Kidney (tissue), 14 donors: Measurements from ENCODE around the gene CCDC157. TPM values are rescaled to one million over a fixed set of nuclear protein-coding genes. Genes with fewer than 3 reads are reported as not detected.

Experiments
- DNase-seq, 5 donors: peaks; one replicate each; pipeline ENCODE4 v3.0.0-alpha.2; 2013 to 2020
- FAIRE-seq: peaks from 2 replicates; lab custom pipeline; 2012; peaks lifted over from hg19 to GRCh38; lab: Jason Lieb, UNC
- H3K27ac ChIP-seq, 2 donors: one replicate each; pipeline ENCODE4 v1.7.0; 2013; ENCODE audit warnings: low read depth in 2 of 2, low read length in 2 of 2, inconsistent platforms in 1 of 2
- H3K27me3 ChIP-seq: one replicate; pipeline ENCODE4 v1.7.1; 2013; ENCODE audit warnings: low read length, inconsistent platforms; ENCODE audit not compliant: control insufficient read depth, insufficient read depth
- H3K36me3 ChIP-seq, 3 donors: one replicate each; pipeline versions ENCODE4 v1.7.0 to v1.7.1; 2013; ENCODE audit warnings: low read length in 3 of 3, control low read depth in 1 of 3, inconsistent platforms in 1 of 3; ENCODE audit not compliant: insufficient read depth in 3 of 3, control insufficient read depth in 2 of 3
- H3K4me1 ChIP-seq, 3 donors: one replicate each; pipeline versions ENCODE4 v1.7.0 to v1.7.1; 2013; ENCODE audit warnings: low read length in 3 of 3, inconsistent platforms in 1 of 3, low read depth in 1 of 3; ENCODE audit not compliant: control insufficient read depth in 2 of 3, insufficient read depth in 2 of 3
- H3K4me3 ChIP-seq, 3 donors: one replicate each; pipeline versions ENCODE4 v1.7.0 to v1.8.1; 2013; ENCODE audit warnings: low read length in 3 of 3, control low read depth in 1 of 3, inconsistent platforms in 1 of 3
- H3K9ac ChIP-seq, 3 donors: one replicate each; pipeline versions ENCODE4 v1.7.0 to v1.7.1; 2013; ENCODE audit warnings: low read length in 3 of 3, control low read depth in 1 of 3, inconsistent platforms in 1 of 3
- H3K9me3 ChIP-seq, 3 donors: one replicate each; pipeline versions ENCODE4 v1.7.0 to v1.7.1; 2013; ENCODE audit warnings: low read length in 3 of 3, control low read depth in 1 of 3, inconsistent platforms in 1 of 3; ENCODE audit not compliant: control insufficient read depth in 2 of 3, insufficient read depth in 1 of 3
- intact Hi-C: fragments of 100-400 bp; cut with DNase I; formaldehyde crosslinking; loops from one replicate; pipeline ENCODE4 v1.11.1; 2022
- polyA plus RNA-seq: library from polyadenylated mRNA; stranded (reverse); fragments of 350-450 nt; fragmentation: Illumina TruSeq; extraction: RNeasy Lipid Tissue Mini Kit (QIAGEN cat#74804); gene quantifications from one replicate; pipeline ENCODE4 v1.2.3, GENCODE V29; 2014; ENCODE audit warnings: low read depth, low replicate concordance; ENCODE audit not compliant: insufficient read depth
- total RNA-seq: library from RNA; stranded (reverse); fragmentation: NEBNext Ultra II Directional; extraction: Animal tissue kit (Norgen Biotek cat#: 25700); gene quantifications from one replicate; pipeline ENCODE4 v1.2.1, GENCODE V29; 2021
- TF ChIP-seq, protein P1 (sequence below): IDR thresholded peaks from 3 replicates; pipeline ENCODE4 v1.5.1; 2012; ENCODE audit warnings: mild to moderate bottlenecking, moderate library complexity, borderline replicate concordance; ENCODE audit not compliant: insufficient read depth; ENCODE audit errors: extremely low read depth
- donor health status: control.
- donor health status: control.
- donor health status: control.
- donor health status: control.
- donor health status: control.
- donor health status: DM: yes; HTN: yes; CAD: no.
- donor health status: Normal renal cell carcinoma (clear cell type).

The CCDC157 gene
- total and polyA plus RNA-seq, 2 donors from 2014 or later = 5.1 to 6.0 TPM

DNA sequence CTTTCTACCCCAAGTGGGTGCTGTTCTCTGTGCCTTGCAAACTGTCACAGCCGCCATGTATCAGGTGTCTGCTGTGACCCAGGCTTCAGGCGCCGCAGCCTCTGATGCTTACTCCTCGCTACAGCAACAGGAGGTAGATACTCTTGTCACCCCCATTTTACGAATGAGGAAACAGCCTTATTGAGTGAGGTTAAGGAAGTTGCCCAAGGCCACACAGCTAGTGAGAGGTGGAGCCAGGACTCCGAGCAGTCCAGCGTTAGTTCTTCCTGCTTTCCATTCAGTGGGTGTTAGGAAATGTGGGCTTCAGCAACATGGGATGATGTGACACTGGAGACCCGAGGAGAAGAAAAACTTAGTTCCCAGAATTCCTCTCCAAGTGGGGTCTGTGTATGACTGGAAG is 16.1 kb downstream of the CCDC157 start:
- H3K9me3 ChIP-seq = no peaks in the 10 kb centered on the region
- TF ChIP-seq, protein P1, sequence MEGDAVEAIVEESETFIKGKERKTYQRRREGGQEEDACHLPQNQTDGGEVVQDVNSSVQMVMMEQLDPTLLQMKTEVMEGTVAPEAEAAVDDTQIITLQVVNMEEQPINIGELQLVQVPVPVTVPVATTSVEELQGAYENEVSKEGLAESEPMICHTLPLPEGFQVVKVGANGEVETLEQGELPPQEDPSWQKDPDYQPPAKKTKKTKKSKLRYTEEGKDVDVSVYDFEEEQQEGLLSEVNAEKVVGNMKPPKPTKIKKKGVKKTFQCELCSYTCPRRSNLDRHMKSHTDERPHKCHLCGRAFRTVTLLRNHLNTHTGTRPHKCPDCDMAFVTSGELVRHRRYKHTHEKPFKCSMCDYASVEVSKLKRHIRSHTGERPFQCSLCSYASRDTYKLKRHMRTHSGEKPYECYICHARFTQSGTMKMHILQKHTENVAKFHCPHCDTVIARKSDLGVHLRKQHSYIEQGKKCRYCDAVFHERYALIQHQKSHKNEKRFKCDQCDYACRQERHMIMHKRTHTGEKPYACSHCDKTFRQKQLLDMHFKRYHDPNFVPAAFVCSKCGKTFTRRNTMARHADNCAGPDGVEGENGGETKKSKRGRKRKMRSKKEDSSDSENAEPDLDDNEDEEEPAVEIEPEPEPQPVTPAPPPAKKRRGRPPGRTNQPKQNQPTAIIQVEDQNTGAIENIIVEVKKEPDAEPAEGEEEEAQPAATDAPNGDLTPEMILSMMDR = no peak
- intact Hi-C loops = no loop called here
- no peak overlapping the region for H3K27ac ChIP-seq
- H3K4me1 ChIP-seq = peaks cover 0 to 2% (median 0%) of the 10 kb centered on the region in 3 donors
- H3K4me3 ChIP-seq = no peak overlapping the region
- H3K9ac ChIP-seq = no peak overlapping the region
- no peaks in the 10 kb centered on the region for H3K36me3 ChIP-seq
- FAIRE-seq (no peak), DNase-seq (no peak)
- H3K27me3 ChIP-seq = no peaks in the 10 kb centered on the region

DNA sequence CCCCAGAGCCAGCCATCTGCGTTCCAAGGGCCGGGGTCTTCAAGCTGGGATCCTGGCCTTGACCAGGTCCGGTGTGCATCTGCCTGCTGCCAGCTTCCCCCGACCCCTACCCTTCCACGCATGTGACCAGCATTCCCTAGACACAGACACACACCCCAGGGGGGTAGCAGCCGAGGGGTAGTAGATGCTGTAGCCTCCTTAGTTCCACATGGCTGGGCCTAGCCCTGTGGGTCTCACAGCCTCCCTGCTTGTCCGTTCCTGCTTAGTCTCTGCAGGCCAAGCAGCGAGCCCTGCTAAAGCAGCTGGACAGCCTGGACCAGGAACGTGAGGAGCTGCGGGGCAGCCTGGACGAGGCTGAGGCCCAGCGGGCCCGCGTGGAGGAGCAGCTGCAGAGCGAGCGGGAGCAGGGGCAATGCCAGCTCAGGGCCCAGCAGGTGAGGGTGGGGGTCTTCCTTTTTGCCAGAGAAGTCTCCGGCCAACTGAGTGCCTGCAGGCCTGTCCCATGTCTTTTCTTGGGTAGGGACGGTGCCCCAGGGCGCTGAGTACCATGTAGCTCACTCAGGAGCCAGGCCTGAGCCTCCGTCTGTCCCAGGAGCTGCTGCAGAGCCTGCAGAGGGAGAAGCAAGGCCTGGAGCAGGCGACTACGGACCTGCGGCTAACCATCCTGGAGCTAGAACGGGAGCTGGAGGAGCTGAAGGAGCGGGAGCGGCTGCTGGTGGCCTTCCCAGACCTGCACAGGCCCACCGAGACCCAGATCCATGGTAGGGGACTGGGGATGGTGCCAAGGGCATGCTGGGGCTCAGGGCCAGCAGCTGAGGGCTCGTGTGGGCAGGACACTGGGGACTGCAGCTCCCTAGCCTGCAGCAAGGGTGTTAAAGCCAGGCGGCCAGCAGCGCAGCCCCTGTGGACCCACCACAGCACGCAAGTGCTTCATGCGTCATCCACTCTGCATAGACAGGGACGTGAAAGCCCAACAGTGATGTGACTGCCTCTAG is 16.8 kb downstream of the CCDC157 start:
- no peaks in the 10 kb centered on the region for H3K27me3 ChIP-seq

DNA sequence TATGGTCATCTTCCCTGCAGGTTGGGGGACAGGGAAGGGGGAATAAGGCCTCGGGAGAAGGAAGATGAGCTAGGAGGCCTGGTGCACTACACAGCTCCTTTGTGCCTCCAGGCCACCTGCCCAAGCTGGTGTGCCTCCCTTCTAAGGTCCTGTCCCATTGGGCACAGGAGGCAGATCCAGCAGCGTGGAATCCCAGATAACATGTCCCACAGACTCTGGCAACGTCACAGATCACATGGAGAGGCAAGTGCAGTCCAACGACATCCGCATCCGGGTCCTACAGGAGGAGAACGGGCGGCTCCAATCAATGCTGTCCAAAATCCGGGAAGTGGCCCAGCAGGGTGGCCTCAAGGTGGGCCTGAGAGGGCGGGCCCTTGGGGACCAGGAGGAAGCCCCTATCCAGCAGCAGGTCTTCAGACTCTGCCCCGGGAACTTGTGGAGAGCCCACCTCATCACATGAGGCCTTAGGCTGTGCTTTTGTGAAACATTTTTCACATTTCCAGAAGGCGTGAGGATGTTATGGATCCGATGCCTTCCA is 18.6 kb downstream of the CCDC157 start:
- FAIRE-seq (no peak), DNase-seq (peak in 1 of 5 donors; percentile 55)

More for the DNA sequence above, 16.8 kb downstream of the CCDC157 start:
- DNase-seq (peak in 3 of 5 donors; percentile 21 to 43 (median 23)), FAIRE-seq (no peak)
- Histone ChIP-seq H3K9me3 (no peaks in the 10 kb centered on the region), H3K4me1 (peaks cover 0 to 2% (median 0%) of the 10 kb centered on the region in 3 donors), H3K4me3 (no peak overlapping the region), H3K36me3 (no peaks in the 10 kb centered on the region), H3K9ac (no peak overlapping the region), H3K27ac (no peak overlapping the region)
- TF ChIP-seq, protein P1 = no peak
- intact Hi-C loops = no loop called here

More for the DNA sequence above, 18.6 kb downstream of the CCDC157 start:
- no peak overlapping the region for H3K4me3 ChIP-seq
- H3K36me3 ChIP-seq = no peaks in the 10 kb centered on the region
- no peak overlapping the region for H3K9ac ChIP-seq
- H3K4me1 ChIP-seq = peaks cover 0 to 2% (median 0%) of the 10 kb centered on the region in 3 donors
- H3K27ac ChIP-seq = no peak overlapping the region
- no peaks in the 10 kb centered on the region for H3K27me3 ChIP-seq
- TF ChIP-seq, protein P1 = no peak
- intact Hi-C loops = no loop called here
- no peaks in the 10 kb centered on the region for H3K9me3 ChIP-seq
